Activated CD8-positive, alpha-beta memory T cell treated with anti-CD3 and anti-CD28 coated beads for 48 hours (primary cell): ENCODE results near the gene APOBEC3B.
"Not testable (repeated sequence)": the region's sequence is repeated elsewhere in the genome, so short reads cannot be mapped to it uniquely, and the experiment has no call there.

Experiments used
- DNase-seq, 3 experiments: peaks; one replicate each; pipeline ENCODE4 v3.0.0-alpha.2; 2020; ENCODE audit warnings: low read depth in 2 of 3, low spot score in 2 of 3

Gene APOBEC3B

GRCh38 chr22:38965614-38966379 lies 16.4 kb upstream of the APOBEC3B start:
- DNase-seq = no peak

GRCh38 chr22:38966380-38966702 lies 15.8 kb upstream of the APOBEC3B start:
- no peak for DNase-seq

- no peak for DNase-seq
Observed at GRCh38 chr22:38966942-38967341, 15.2 kb upstream of the APOBEC3B start.

GRCh38 chr22:38967451-38968450 lies 14.4 kb upstream of the APOBEC3B start:
- no peak for DNase-seq

GRCh38 chr22:38968801-38969200 lies 13.3 kb upstream of the APOBEC3B start:
- no peak for DNase-seq

- no peak for DNase-seq
Observed at GRCh38 chr22:38970551-38970950, 11.6 kb upstream of the APOBEC3B start.

- DNase-seq = no peak
Observed at GRCh38 chr22:38971202-38971601, 10.9 kb upstream of the APOBEC3B start.

- no peak for DNase-seq
Observed at GRCh38 chr22:38971791-38972190, 10.4 kb upstream of the APOBEC3B start.

GRCh38 chr22:38972558-38972957 lies 9.6 kb upstream of the APOBEC3B start:
- no peak for DNase-seq

GRCh38 chr22:38973289-38974169 lies 8.6 kb upstream of the APOBEC3B start:
- DNase-seq = no peak

GRCh38 chr22:38974170-38974825 lies 7.8 kb upstream of the APOBEC3B start:
- no peak for DNase-seq

- DNase-seq = no peak
Observed at GRCh38 chr22:38974826-38975175, 7.3 kb upstream of the APOBEC3B start.

GRCh38 chr22:38977289-38977688 lies 4.9 kb upstream of the APOBEC3B start:
- DNase-seq = not testable (repeated sequence)

- not testable (repeated sequence) for DNase-seq
Observed at GRCh38 chr22:38980587-38980986, 1.6 kb upstream of the APOBEC3B start.

GRCh38 chr22:38981005-38981991 lies 849 bp upstream of the APOBEC3B start:
- DNase-seq = no peak

GRCh38 chr22:38984224-38984623 lies 2.1 kb downstream of the APOBEC3B start:
- no peak for DNase-seq

GRCh38 chr22:38984784-38985757 lies 2.9 kb downstream of the APOBEC3B start:
- DNase-seq = peak; percentile 37 to 68 (median 54)

GRCh38 chr22:38986629-38987028 lies 4.5 kb downstream of the APOBEC3B start:
- no peak for DNase-seq
